GM12891 (cell line): ENCODE data around the gene POLDIP2.

Source experiments
- POLR2A ChIP-seq: IDR thresholded peaks from 2 replicates; pipeline ENCODE4 v1.6.1; 2011; ENCODE audit warnings: low read depth, low read length, control low read depth
- TAF1 ChIP-seq: IDR thresholded peaks from 2 replicates; pipeline ENCODE4 v1.6.1; 2011; ENCODE audit warnings: low read depth, low read length, control low read depth

- TF ChIP-seq POLR2A (no peak), TAF1 (no peak)
These were observed 28.1 kb upstream of the POLDIP2 start for GRCh38 chr17:28385406-28385805.
